HEK293 (cell line): Measurements from ENCODE around the gene ATP6V1G1.
A peak's percentile ranks its signal among the peaks of the same experiment; 100 is the strongest.

Experiments used
- CTCF ChIA-PET: fragments of 350-600 bp; formaldehyde crosslinking; extraction: SDS; loops from one replicate; lab custom pipeline; 2021; ENCODE audit warnings: antibody characterized with exemption; lab: Yijun Ruan, JAX
- POLR2A ChIA-PET: fragments of 300-600 bp; formaldehyde crosslinking; extraction: SDS; loops from one replicate; lab custom pipeline; 2020; ENCODE audit warnings: antibody characterized with exemption, inconsistent platforms; lab: Yijun Ruan, JAX
- H3K27ac ChIP-seq: fragments of 200-500 bp; sonication (Bioruptor generic); 2 replicates; pipeline ENCODE4 v1.5.1; 2014; ENCODE audit warnings: low read depth, low read length, control low read depth, inconsistent platforms; ENCODE audit errors: extremely low read depth
- H3K36me3 ChIP-seq, 2 experiments: fragments of 200-500 bp in 1 of 2; sonication (Bioruptor generic) in 1 of 2; 1 replicate in 1 of 2; 2 replicates in 1 of 2; pipeline ENCODE4 v1.5.1; 2014 to 2017; ENCODE audit warnings: inconsistent platforms in 2 of 2, low read length in 2 of 2; ENCODE audit not compliant: control insufficient read depth in 2 of 2, insufficient read depth in 1 of 2
- H3K4me1 ChIP-seq: fragments of 200-500 bp; sonication (Bioruptor generic); 2 replicates; pipeline ENCODE4 v1.5.1; 2014; ENCODE audit warnings: mild to moderate bottlenecking, low read length, inconsistent platforms; ENCODE audit not compliant: control insufficient read depth, insufficient read depth
- H3K4me3 ChIP-seq: 2 replicates; pipeline ENCODE4 v1.5.1; 2011; ENCODE audit warnings: low read depth, mild to moderate bottlenecking, control low read depth, low read length, moderate library complexity
- H3K9me3 ChIP-seq: fragments of 200-500 bp; sonication (Bioruptor generic); 2 replicates; pipeline ENCODE4 v1.5.1; 2014; ENCODE audit warnings: low read depth, low read length, inconsistent platforms; ENCODE audit not compliant: control insufficient read depth, insufficient read depth
- BCL11A ChIP-seq: fragments of 450-650 bp; formaldehyde crosslinking; IDR thresholded peaks from 2 replicates; pipeline ENCODE4 v1.5.1; 2016; ENCODE audit warnings: low read depth, missing biosample characterization, missing genetic modification characterization
- KLF8 ChIP-seq: fragments of 450-650 bp; formaldehyde crosslinking; IDR thresholded peaks from 2 replicates; pipeline ENCODE4 v1.5.1; 2016; ENCODE audit warnings: missing biosample characterization, missing genetic modification characterization
- ZBTB20 ChIP-seq: fragments of 450-650 bp; formaldehyde crosslinking; IDR thresholded peaks from 2 replicates; pipeline ENCODE4 v1.5.1; 2016; ENCODE audit warnings: missing biosample characterization, missing genetic modification characterization
- ZFHX2 ChIP-seq: fragments of 450-650 bp; formaldehyde crosslinking; conservative IDR thresholded peaks from 2 replicates; pipeline ENCODE4 v1.5.1; 2016; ENCODE audit warnings: missing biosample characterization, missing genetic modification characterization
- ZFP41 ChIP-seq: fragments of 450-650 bp; formaldehyde crosslinking; IDR thresholded peaks from 2 replicates; pipeline ENCODE4 v1.5.1; 2016; ENCODE audit warnings: missing biosample characterization, missing genetic modification characterization, borderline replicate concordance
- ZIC2 ChIP-seq: fragments of 450-650 bp; formaldehyde crosslinking; IDR thresholded peaks from 2 replicates; pipeline ENCODE4 v1.5.1; 2016; ENCODE audit warnings: missing biosample characterization, missing genetic modification characterization
- ZNF223 ChIP-seq: fragments of 450-650 bp; formaldehyde crosslinking; IDR thresholded peaks from 2 replicates; pipeline ENCODE4 v1.5.1; 2016; ENCODE audit warnings: missing biosample characterization, missing genetic modification characterization
- ZNF266 ChIP-seq: fragments of 450-650 bp; formaldehyde crosslinking; IDR thresholded peaks from 2 replicates; pipeline ENCODE4 v1.5.1; 2016; ENCODE audit warnings: missing biosample characterization, missing genetic modification characterization, low read depth
- ZNF274 ChIP-seq, 2 experiments: fragments of 200-500 bp in 1 of 2; fragments of 450-650 bp in 1 of 2; sonication (Bioruptor generic) in 1 of 2; formaldehyde crosslinking in 1 of 2; IDR thresholded peaks; 2 replicates each; pipeline versions ENCODE4 v1.5.1 to v1.6.1; 2014 to 2016; ENCODE audit warnings: borderline replicate concordance in 1 of 2, inconsistent platforms in 1 of 2, low read length in 1 of 2, missing biosample characterization in 1 of 2, missing genetic modification characterization in 1 of 2
- ZNF341 ChIP-seq: fragments of 450-650 bp; formaldehyde crosslinking; IDR thresholded peaks from 2 replicates; pipeline ENCODE4; 2016; ENCODE audit warnings: low read depth, missing biosample characterization, missing genetic modification characterization
- ZNF398 ChIP-seq: fragments of 450-650 bp; formaldehyde crosslinking; IDR thresholded peaks from 2 replicates; pipeline ENCODE4 v1.5.1; 2017; ENCODE audit warnings: missing biosample characterization, missing genetic modification characterization
- ZNF626 ChIP-seq: fragments of 450-650 bp; sonication (Bioruptor Pico); formaldehyde crosslinking; IDR thresholded peaks from 2 replicates; pipeline ENCODE4 v1.5.1; 2018; ENCODE audit warnings: missing biosample characterization, missing genetic modification characterization, inconsistent platforms
- ZNF830 ChIP-seq: fragments of 450-650 bp; IDR thresholded peaks from 2 replicates; pipeline ENCODE4 v1.5.0; 2018; ENCODE audit warnings: missing biosample characterization, missing genetic modification characterization, low read depth, mild to moderate bottlenecking, moderate library complexity
- ZSCAN18 ChIP-seq: fragments of 450-650 bp; formaldehyde crosslinking; IDR thresholded peaks from 2 replicates; pipeline ENCODE4 v1.5.1; 2016; ENCODE audit warnings: missing biosample characterization, missing genetic modification characterization
- TF ChIP-seq, protein P1 (sequence below): fragments of 450-650 bp; formaldehyde crosslinking; IDR thresholded peaks from 2 replicates; pipeline ENCODE4 v1.5.1; 2016; ENCODE audit warnings: missing biosample characterization, missing genetic modification characterization
- TF ChIP-seq, protein P2 (sequence below): fragments of 450-650 bp; formaldehyde crosslinking; IDR thresholded peaks from 2 replicates; pipeline ENCODE4 v1.5.1; 2017; ENCODE audit warnings: missing biosample characterization, missing genetic modification characterization
- TF ChIP-seq, protein P3 (sequence below): fragments of 450-650 bp; formaldehyde crosslinking; IDR thresholded peaks from 2 replicates; pipeline ENCODE4 v1.5.1; 2016; ENCODE audit warnings: missing biosample characterization, missing genetic modification characterization

ATP6V1G1 gene

DNA sequence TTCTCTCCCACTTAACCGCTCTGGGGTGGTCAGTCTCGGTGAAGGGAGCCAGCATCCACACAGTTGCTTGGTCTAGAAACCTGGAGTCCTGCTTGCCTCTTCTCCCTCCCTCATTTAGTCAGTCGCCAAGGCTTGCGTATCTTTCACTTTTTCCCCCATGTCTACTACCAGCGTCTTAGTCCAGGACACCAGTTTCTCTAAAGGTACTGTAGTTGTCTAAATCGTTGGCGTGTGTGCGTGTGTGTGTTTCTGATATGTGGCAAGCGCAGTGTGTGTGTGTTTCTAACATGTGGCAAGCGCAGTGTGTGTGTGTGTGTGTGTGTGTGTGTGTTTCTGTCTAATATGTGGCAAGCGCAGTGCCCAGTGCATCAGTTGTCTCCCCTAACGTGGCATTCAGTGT, 641 bp downstream of the ATP6V1G1 start:
- peaks cover 6 to 29% of the 10 kb centered on the region in 2 experiments for H3K36me3 ChIP-seq
- H3K4me1 ChIP-seq: no peaks in the 10 kb centered on the region
- TF ChIP-seq, protein P1, sequence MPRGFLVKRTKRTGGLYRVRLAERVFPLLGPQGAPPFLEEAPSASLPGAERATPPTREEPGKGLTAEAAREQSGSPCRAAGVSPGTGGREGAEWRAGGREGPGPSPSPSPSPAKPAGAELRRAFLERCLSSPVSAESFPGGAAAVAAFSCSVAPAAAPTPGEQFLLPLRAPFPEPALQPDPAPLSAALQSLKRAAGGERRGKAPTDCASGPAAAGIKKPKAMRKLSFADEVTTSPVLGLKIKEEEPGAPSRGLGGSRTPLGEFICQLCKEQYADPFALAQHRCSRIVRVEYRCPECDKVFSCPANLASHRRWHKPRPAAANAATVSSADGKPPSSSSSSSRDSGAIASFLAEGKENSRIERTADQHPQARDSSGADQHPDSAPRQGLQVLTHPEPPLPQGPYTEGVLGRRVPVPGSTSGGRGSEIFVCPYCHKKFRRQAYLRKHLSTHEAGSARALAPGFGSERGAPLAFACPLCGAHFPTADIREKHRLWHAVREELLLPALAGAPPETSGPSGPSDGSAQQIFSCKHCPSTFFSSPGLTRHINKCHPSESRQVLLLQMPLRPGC: no peak
- no peak for TF ChIP-seq ZNF626 (tag by site-specific recombination)
- TF ChIP-seq, protein P2, sequence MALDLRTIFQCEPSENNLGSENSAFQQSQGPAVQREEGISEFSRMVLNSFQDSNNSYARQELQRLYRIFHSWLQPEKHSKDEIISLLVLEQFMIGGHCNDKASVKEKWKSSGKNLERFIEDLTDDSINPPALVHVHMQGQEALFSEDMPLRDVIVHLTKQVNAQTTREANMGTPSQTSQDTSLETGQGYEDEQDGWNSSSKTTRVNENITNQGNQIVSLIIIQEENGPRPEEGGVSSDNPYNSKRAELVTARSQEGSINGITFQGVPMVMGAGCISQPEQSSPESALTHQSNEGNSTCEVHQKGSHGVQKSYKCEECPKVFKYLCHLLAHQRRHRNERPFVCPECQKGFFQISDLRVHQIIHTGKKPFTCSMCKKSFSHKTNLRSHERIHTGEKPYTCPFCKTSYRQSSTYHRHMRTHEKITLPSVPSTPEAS (tag by site-specific recombination): peak; percentile 70
- peak overlapping the region; percentile 86 for H3K4me3 ChIP-seq
- H3K27ac ChIP-seq: peak overlapping the region; percentile 54; the same call in 1 of the 2 replicates
- CTCF ChIA-PET: interaction anchor here (0.7 to 2.1 kb wide), 2 partner anchors 17 to 23 kb away, joined by 5 to 8 read pairs; no protein-coding TSS in a partner anchor
- H3K9me3 ChIP-seq: no peaks in the 10 kb centered on the region
- POLR2A ChIA-PET: interaction anchor here (0.7 to 1.8 kb wide), 20 partner anchors 9 to 92 kb away, joined by 3 to 31 read pairs (median 8); partner anchors contain the start of genes TMEM268 and WHRN

GRCh38 chr9:114588651-114589526, 1.3 kb downstream of the ATP6V1G1 start:
- Histone ChIP-seq H3K9me3 (no peaks in the 10 kb centered on the region), H3K4me1 (no peaks in the 10 kb centered on the region)
- CTCF ChIA-PET: interaction anchor here (2.1 kb wide), 1 partner anchor 16 kb away, joined by 8 read pairs; no protein-coding TSS in a partner anchor
- TF ChIP-seq ZBTB20 (tag by site-specific recombination) (peak; percentile 15; the same call in 1 of the 2 replicates), ZFHX2 (tag by site-specific recombination) (no peak), ZIC2 (tag by site-specific recombination) (0 out of 2 replicates have a peak, but pooled peaks have one; percentile 16), ZNF223 (tag by site-specific recombination) (no peak)
- TF ChIP-seq, all 188 proteins: peak for 2
- peak overlapping the region; percentile 86 for H3K4me3 ChIP-seq
- H3K27ac ChIP-seq: no peak overlapping the region
- H3K36me3 ChIP-seq: peaks cover 11 to 35% of the 10 kb centered on the region in 2 experiments
- POLR2A ChIA-PET: interaction anchor here (1.5 to 1.8 kb wide), 7 partner anchors 8 to 85 kb away, joined by 6 to 31 read pairs (median 16); partner anchors contain the start of genes TMEM268 and WHRN

DNA sequence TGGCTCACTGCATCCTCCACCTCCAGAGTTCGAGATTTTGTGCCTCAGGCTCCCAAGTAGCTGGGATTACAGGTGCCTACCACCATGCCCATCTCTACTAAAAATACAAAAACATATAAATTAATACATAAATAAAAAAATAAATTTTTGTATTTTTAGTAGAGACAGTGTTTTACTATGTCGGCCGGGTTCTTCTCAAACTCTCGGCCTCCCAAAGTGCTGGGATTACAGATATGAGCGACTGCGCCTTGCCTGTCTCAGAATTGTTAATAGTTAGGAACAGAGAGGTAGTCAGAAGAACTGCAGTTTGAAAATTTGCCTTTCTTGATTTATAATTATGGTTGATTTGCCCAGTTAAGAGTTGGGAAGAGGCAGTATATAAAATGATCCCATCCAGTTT, 2.8 kb downstream of the ATP6V1G1 start:
- CTCF ChIA-PET: interaction anchor here (0.6 to 1.1 kb wide), 3 partner anchors 9 to 625 kb away, joined by 3 to 4 read pairs (median 3); no protein-coding TSS in a partner anchor
- H3K4me1 ChIP-seq: no peaks in the 10 kb centered on the region
- no peaks in the 10 kb centered on the region for H3K9me3 ChIP-seq
- POLR2A ChIA-PET: interaction anchor here (0.7 kb wide), 1 partner anchor 28 kb away, joined by 4 read pairs; no protein-coding TSS in a partner anchor
- peaks cover 17 to 50% of the 10 kb centered on the region in 2 experiments for H3K36me3 ChIP-seq
- no peak overlapping the region for H3K27ac ChIP-seq
- no peak overlapping the region for H3K4me3 ChIP-seq
- no peak for TF ChIP-seq ZNF274 (IDR thresholded peaks at IDR 0.05; ENCODE audit: low read length)
- no peak for TF ChIP-seq ZNF274 (tag by site-specific recombination; IDR thresholded peaks at IDR 0.05; ENCODE audit: borderline replicate concordance)
- TF ChIP-seq ZSCAN18: no peak
- TF ChIP-seq, protein P3, sequence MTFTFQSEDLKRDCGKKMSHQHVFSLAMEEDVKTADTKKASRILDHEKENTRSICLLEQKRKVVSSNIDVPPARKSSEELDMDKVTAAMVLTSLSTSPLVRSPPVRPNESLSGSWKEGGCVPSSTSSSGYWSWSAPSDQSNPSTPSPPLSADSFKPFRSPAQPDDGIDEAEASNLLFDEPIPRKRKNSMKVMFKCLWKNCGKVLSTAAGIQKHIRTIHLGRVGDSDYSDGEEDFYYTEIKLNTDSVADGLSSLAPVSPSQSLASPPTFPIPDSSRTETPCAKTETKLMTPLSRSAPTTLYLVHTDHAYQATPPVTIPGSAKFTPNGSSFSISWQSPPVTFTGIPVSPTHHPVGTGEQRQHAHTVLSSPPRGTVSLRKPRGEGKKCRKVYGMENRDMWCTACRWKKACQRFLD (tag by site-specific recombination): no peak
- no peak for TF ChIP-seq ZFP41 (tag by site-specific recombination)
- TF ChIP-seq KLF8 (tag by site-specific recombination): no peak
- no peak for TF ChIP-seq BCL11A (tag by site-specific recombination)
- no peak for TF ChIP-seq ZNF830 (tag by site-specific recombination)
- TF ChIP-seq ZNF341 (tag by site-specific recombination): no peak
- no peak for TF ChIP-seq ZNF398 (tag by site-specific recombination)
- no peak for TF ChIP-seq ZNF266 (tag by site-specific recombination)
